Naive thymus-derived CD4-positive, alpha-beta T cell (primary cell): ENCODE data around the gene CDK4. TPM values are rescaled to one million over a fixed set of nuclear protein-coding genes. Genes with fewer than 3 reads are reported as not detected.

Experiments
- ATAC-seq: fragments of 150-1000 bp; cut with Tn5 transposase; 2 replicates; pipeline ENCODE4 v1.10.0; 2021; ENCODE audit warnings: mild to moderate bottlenecking, moderate library complexity
- CTCF ChIA-PET: fragments of 350-600 bp; sonication (Branson Sonifier 250); formaldehyde crosslinking; loops from one replicate; lab custom pipeline; 2021; ENCODE audit warnings: antibody characterized with exemption; lab: Charles Lee
- POLR2A ChIA-PET: fragments of 350-600 bp; sonication (Branson Sonifier 250); formaldehyde crosslinking; loops from one replicate; lab custom pipeline; 2021; ENCODE audit warnings: antibody characterized with exemption, inconsistent platforms; lab: Charles Lee
- DNase-seq, 9 donors: peaks; one replicate each; pipeline versions ENCODE4 v3.0.0 to v3.0.0-alpha.2; 2020 to 2022; ENCODE audit warnings: mixed read lengths in 1 of 9
- H3K27ac ChIP-seq: one replicate; pipeline ENCODE4 v1.7.0; 2013; ENCODE audit warnings: mild to moderate bottlenecking, low read depth, low read length, moderate library complexity
- H3K27me3 ChIP-seq, 2 donors: one replicate each; pipeline ENCODE4 v1.7.0; 2013; ENCODE audit warnings: low read length in 2 of 2, mild to moderate bottlenecking in 2 of 2, moderate library complexity in 2 of 2; ENCODE audit not compliant: control insufficient read depth in 2 of 2, insufficient read depth in 2 of 2
- H3K36me3 ChIP-seq, 3 experiments: 1 replicate in 2 of 3; 2 replicates in 1 of 3; pipeline ENCODE4 v1.7.0; 2013; ENCODE audit warnings: low read length in 3 of 3, mild to moderate bottlenecking in 3 of 3, moderate library complexity in 1 of 3; ENCODE audit not compliant: insufficient read depth in 3 of 3, control insufficient read depth in 2 of 3
- H3K4me1 ChIP-seq, 2 donors: one replicate each; pipeline ENCODE4 v1.7.0; 2013; ENCODE audit warnings: low read length in 2 of 2, mild to moderate bottlenecking in 2 of 2, moderate library complexity in 1 of 2; ENCODE audit not compliant: control insufficient read depth in 2 of 2, insufficient read depth in 2 of 2
- H3K4me3 ChIP-seq: 2 replicates; pipeline ENCODE4 v1.7.0; 2013; ENCODE audit warnings: mild to moderate bottlenecking, low read length
- H3K9me3 ChIP-seq, 3 experiments: 1 replicate in 2 of 3; 2 replicates in 1 of 3; pipeline ENCODE4 v1.7.0; 2013; ENCODE audit warnings: low read length in 3 of 3; ENCODE audit not compliant: control insufficient read depth in 2 of 3
- H3K27ac Mint-ChIP-seq, 9 donors: one replicate each; pipeline ENCODE4 v1.8.0; 2020 to 2022; ENCODE audit warnings: mixed read lengths in 9 of 9, mild to moderate bottlenecking in 8 of 9, moderate library complexity in 5 of 9, inconsistent platforms in 2 of 9
- H3K27me3 Mint-ChIP-seq, 5 donors: one replicate each; pipeline ENCODE4 v1.8.0; 2021 to 2022; ENCODE audit warnings: mixed read lengths in 5 of 5, mild to moderate bottlenecking in 1 of 5
- H3K36me3 Mint-ChIP-seq, 5 donors: one replicate each; pipeline ENCODE4 v1.8.0; 2020 to 2022; ENCODE audit warnings: mixed read lengths in 5 of 5, mild to moderate bottlenecking in 3 of 5, inconsistent platforms in 1 of 5
- H3K4me1 Mint-ChIP-seq, 7 donors: one replicate each; pipeline ENCODE4 v1.8.0; 2020 to 2022; ENCODE audit warnings: mixed read lengths in 7 of 7, mild to moderate bottlenecking in 3 of 7, inconsistent platforms in 1 of 7
- H3K4me3 Mint-ChIP-seq, 10 donors: one replicate each; pipeline ENCODE4 v1.8.0; 2020 to 2022; ENCODE audit warnings: mild to moderate bottlenecking in 10 of 10, mixed read lengths in 10 of 10, moderate library complexity in 6 of 10, inconsistent platforms in 2 of 10
- H3K9me3 Mint-ChIP-seq, 11 donors: one replicate each; pipeline ENCODE4 v1.8.0; 2020 to 2022; ENCODE audit warnings: mixed read lengths in 11 of 11, mild to moderate bottlenecking in 4 of 11, inconsistent platforms in 1 of 11, moderate library complexity in 1 of 11
- intact Hi-C, 2 donors: fragments of 100-400 bp; cut with micrococcal nuclease; formaldehyde crosslinking; loops; one replicate each; pipeline ENCODE4 v1.15.1; 2023
- polyA plus RNA-seq, 2 donors: library from polyadenylated mRNA; unstranded; fragments of 300-500 nt; fragmentation: Illumina TruSeq; gene quantifications; one replicate each; pipeline ENCODE4 v1.2.3, GENCODE V29; 2021
- total RNA-seq, 6 experiments: library from RNA in 5 of 6; stranded (reverse) in 5 of 6; gene quantifications; 1 replicate in 5 of 6; 2 replicates in 1 of 6; pipeline ENCODE4 v1.2.3 and lab custom pipeline; 2021 to 2026

The CDK4 gene
- total and polyA plus RNA-seq, 7 experiments from 2014 or later: 23.8 to 108 (median 49.5) TPM

DNA sequence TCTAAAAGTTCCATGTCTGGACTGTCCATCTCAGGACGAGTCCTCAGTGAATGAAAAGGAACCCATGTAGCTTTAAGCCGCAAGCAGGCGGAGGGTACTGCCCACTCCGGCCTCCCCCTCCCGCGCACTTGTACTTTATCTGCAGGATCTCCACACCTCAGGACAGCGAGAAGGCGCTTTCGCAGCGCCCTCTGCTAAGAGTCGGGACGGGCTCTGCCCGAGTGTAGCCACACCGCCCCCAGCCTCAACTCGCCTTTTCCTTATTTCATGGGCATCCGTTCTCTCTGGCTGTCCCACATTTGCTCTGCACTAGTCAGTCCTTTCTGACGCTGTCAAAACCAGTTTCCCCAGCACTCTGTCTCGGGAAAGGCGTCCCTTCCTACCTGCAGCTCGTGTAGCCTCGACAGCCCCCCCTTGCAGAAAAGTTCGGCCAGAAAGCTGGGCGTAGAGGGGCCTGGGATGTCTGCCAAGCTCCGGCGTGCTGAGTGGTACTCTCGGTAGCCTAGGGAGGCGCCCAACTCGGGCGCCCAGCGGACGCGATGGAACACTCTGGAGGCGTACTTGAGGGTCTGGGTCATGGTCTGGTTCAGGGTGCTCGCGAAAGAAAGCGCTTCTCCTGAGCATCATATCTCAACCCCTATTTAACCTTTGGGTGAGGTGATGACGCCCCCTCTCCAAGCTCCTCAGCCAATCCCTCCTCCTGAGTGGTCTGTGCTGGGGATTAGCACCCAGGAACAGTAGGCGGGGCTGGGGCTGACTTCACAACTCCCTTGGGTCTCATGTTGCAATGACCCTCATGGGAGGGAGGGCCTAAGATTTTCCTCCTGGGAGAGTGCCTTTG lies 14.6 kb upstream of the CDK4 start, which contains the start of gene CYP27B1:
CYP27B1 (minus strand) TSS at position 615 of the 841 bp plus-strand sequence; CDS start at position 578, 37 bp downstream.
- H3K4me1 Mint-ChIP-seq: peaks cover 24 to 46% (median 39%) of the 10 kb centered on the region in 7 donors
- ATAC-seq (peak; percentile 29), DNase-seq (no peak)
- H3K9me3 Mint-ChIP-seq: no peaks in the 10 kb centered on the region
- H3K9me3 ChIP-seq: no peaks in the 10 kb centered on the region
- H3K4me3 ChIP-seq: peak within 1 kb of the TSS; percentile 70
- peaks cover 0 to 11% (median 5%) of the 10 kb centered on the region in 5 donors for H3K36me3 Mint-ChIP-seq
- CTCF ChIA-PET: interaction anchor here (0.8 to 3.5 kb wide), 3 partner anchors 10 to 25 kb away, joined by 3 to 14 read pairs (median 3); no protein-coding TSS in a partner anchor
- no peak within 1 kb of the TSS for H3K27ac ChIP-seq
- peaks cover 0 to 16% (median 0%) of the 10 kb centered on the region in 3 experiments for H3K36me3 ChIP-seq
- POLR2A ChIA-PET: interaction anchor here (0.5 to 1.2 kb wide), 5 partner anchors 10 to 25 kb away, joined by 3 to 4 read pairs (median 3); partner anchors contain the start of gene MARCHF9
- H3K4me3 Mint-ChIP-seq: peak within 1 kb of the TSS; percentile 72 to 93 (median 88)
- H3K27me3 Mint-ChIP-seq: peaks cover 9 to 27% (median 17%) of the 10 kb centered on the region in 5 donors
- H3K27me3 ChIP-seq: peaks cover 0 to 12% of the 10 kb centered on the region in 2 donors
- intact Hi-C loops: no loop called here
- H3K27ac Mint-ChIP-seq: peak within 1 kb of the TSS in 3 of 9 donors; percentile 13 to 46 (median 31)
- peaks cover 21 to 35% of the 10 kb centered on the region in 2 donors for H3K4me1 ChIP-seq

DNA sequence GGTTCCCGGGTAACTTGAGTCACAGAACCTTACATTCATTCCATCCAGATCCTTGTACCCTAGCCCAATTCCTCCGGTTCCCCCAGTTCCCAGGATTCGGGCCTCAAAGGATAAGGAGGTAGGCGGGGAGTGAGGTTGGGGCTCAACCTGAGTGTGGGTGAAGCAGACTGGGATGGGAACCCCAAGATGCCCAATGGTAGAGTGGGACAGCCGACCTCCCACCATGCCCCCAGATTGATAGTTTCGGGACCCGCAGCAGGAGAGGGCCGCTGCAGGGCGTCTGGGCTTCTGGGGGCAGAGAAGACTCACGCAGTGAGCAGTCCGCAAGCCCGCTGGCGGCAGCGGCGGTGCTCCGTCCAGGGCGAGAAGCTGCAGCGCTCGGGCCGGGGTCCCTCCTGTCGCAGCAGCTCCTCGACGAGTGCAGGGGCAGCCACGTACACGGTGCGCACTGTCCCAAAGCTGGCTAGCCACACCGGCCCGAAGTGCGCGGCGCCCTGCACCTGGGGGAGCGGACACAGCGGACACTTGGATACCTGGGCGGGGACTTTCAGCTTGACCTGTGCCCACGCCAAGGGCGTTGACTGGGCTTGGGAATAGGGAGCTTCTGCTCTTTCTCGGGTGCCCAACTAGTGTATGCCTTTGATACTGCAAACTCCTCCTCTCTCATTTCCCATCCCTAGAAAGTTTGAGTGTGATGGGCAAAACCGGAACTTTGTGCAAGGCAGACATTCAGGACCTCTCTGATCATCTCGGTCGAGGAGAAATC lies 13.8 kb upstream of the CDK4 start:
- peaks cover 9 to 27% (median 17%) of the 10 kb centered on the region in 5 donors for H3K27me3 Mint-ChIP-seq
- Histone ChIP-seq H3K27ac (no peak overlapping the region), H3K9me3 (no peaks in the 10 kb centered on the region), H3K27me3 (peaks cover 0 to 12% of the 10 kb centered on the region in 2 donors), H3K36me3 (peaks cover 0 to 15% (median 0%) of the 10 kb centered on the region in 3 experiments), H3K4me3 (peak overlapping the region; percentile 70), H3K4me1 (peaks cover 15 to 27% of the 10 kb centered on the region in 2 donors)
- CTCF ChIA-PET: interaction anchor here (0.8 to 3.5 kb wide), 2 partner anchors 10 to 15 kb away, joined by 3 to 14 read pairs; no protein-coding TSS in a partner anchor
- peaks cover 0 to 11% (median 5%) of the 10 kb centered on the region in 5 donors for H3K36me3 Mint-ChIP-seq
- POLR2A ChIA-PET: interaction anchor here (0.8 to 1.3 kb wide), 5 partner anchors 10 to 24 kb away, joined by 3 to 4 read pairs (median 3); partner anchors contain the start of gene CDK4
- peak; percentile 10 for ATAC-seq
- intact Hi-C loops: loop anchor here (1.0 kb wide), 2 partner anchors 10 to 139 kb away; no protein-coding TSS in a partner anchor
- peak in 1 of 9 donors; percentile 30 for DNase-seq
- peak overlapping the region; percentile 72 to 93 (median 88) for H3K4me3 Mint-ChIP-seq
- H3K4me1 Mint-ChIP-seq: peaks cover 20 to 40% (median 32%) of the 10 kb centered on the region in 7 donors
- H3K27ac Mint-ChIP-seq: peak overlapping the region in 2 of 9 donors; percentile 13 to 31
- H3K9me3 Mint-ChIP-seq: no peaks in the 10 kb centered on the region

DNA sequence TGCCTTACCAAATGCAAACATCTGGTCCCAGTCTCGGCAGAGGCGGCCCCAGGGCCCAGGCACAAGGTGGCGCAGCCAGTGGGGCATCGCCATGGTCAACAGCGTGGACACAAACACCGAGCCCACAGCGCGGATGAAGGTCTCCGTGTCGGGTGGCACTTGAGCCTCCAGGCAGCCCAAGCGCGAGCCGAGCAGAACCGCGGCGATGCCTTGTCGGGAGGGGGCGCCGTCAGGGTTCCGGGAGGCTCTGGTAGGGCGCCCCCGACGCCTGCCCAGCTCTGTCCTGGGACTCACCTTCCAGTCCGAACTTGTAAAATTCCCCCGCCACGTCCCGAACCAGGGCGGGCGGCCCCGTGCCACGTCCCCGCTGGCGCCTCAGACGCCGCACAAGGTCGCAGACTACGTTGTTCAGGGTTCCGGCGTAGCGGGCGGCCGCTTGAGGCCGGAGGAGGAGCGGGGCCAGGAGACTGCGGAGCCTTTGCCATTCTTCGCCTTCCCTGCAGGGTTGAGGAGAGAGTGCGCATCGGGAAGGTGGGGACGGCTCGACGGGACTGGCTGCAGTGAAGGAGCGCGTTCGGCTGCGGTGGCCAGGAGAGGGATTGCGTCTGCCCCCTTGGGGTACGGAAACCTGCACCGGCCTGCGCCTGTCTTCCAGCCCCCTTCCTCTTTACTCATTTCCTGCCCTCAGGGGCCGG lies 13.0 kb upstream of the CDK4 start:
- CTCF ChIA-PET: interaction anchor here (0.6 to 3.5 kb wide), 7 partner anchors 9 to 182 kb away, joined by 3 to 14 read pairs (median 3); partner anchors contain the start of gene AVIL
- H3K27me3 Mint-ChIP-seq: peaks cover 9 to 27% (median 17%) of the 10 kb centered on the region in 5 donors
- Histone ChIP-seq H3K4me1 (peaks cover 15 to 26% of the 10 kb centered on the region in 2 donors), H3K27ac (peak overlapping the region; percentile 39), H3K9me3 (no peaks in the 10 kb centered on the region), H3K36me3 (peaks cover 0 to 15% (median 0%) of the 10 kb centered on the region in 3 experiments), H3K4me3 (peak overlapping the region; percentile 70), H3K27me3 (peaks cover 0 to 12% of the 10 kb centered on the region in 2 donors)
- peaks cover 0 to 11% (median 4%) of the 10 kb centered on the region in 5 donors for H3K36me3 Mint-ChIP-seq
- H3K4me3 Mint-ChIP-seq: peak overlapping the region; percentile 72 to 93 (median 88)
- DNase-seq (peak in 5 of 9 donors; percentile 42 to 62 (median 45)), ATAC-seq (peak; percentile 79)
- peak overlapping the region in 1 of 9 donors; percentile 71 for H3K27ac Mint-ChIP-seq
- peaks cover 16 to 41% (median 32%) of the 10 kb centered on the region in 7 donors for H3K4me1 Mint-ChIP-seq
- intact Hi-C loops: loop anchor here (1.0 kb wide), 2 partner anchors 9 to 140 kb away; no protein-coding TSS in a partner anchor
- POLR2A ChIA-PET: interaction anchor here (0.6 to 2.3 kb wide), 8 partner anchors 9 to 45 kb away, joined by 3 to 7 read pairs (median 3); partner anchors contain the start of genes CDK4 and TSFM
- H3K9me3 Mint-ChIP-seq: no peaks in the 10 kb centered on the region

DNA sequence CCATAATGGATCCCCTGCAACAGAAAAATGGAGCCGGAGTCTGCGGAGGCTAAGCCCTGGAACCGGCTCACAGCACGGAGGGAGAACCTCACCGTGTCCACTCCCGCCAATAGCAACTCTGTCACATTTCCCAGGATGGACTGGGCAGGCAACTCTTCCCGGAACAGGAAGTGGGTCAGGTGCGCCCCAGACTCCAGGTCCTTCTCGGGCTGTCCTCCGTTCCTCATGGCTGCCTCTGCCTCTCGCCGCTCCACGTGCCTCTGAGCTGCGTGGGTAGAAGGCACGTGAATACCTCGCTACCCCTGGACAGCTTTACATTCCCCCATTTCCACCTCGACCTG lies 12.5 kb upstream of the CDK4 start:
- Histone ChIP-seq H3K36me3 (peaks cover 0 to 15% (median 0%) of the 10 kb centered on the region in 3 experiments), H3K27me3 (peaks cover 0 to 12% of the 10 kb centered on the region in 2 donors), H3K27ac (no peak overlapping the region), H3K4me3 (peak overlapping the region; percentile 70), H3K4me1 (peaks cover 15 to 30% of the 10 kb centered on the region in 2 donors), H3K9me3 (no peaks in the 10 kb centered on the region)
- peaks cover 9 to 27% (median 17%) of the 10 kb centered on the region in 5 donors for H3K27me3 Mint-ChIP-seq
- peaks cover under 1 to 11% (median under 1%) of the 10 kb centered on the region in 5 donors for H3K36me3 Mint-ChIP-seq
- intact Hi-C loops: loop anchor here (1.0 kb wide), 2 partner anchors 8 to 141 kb away; no protein-coding TSS in a partner anchor
- H3K4me1 Mint-ChIP-seq: peaks cover 18 to 42% (median 33%) of the 10 kb centered on the region in 7 donors
- H3K9me3 Mint-ChIP-seq: no peaks in the 10 kb centered on the region
- ATAC-seq: peak; percentile 6
- H3K27ac Mint-ChIP-seq: peak overlapping the region in 2 of 9 donors; percentile 62 to 71
- CTCF ChIA-PET: interaction anchor here (0.6 to 1.4 kb wide), 7 partner anchors 8 to 182 kb away, joined by 3 to 5 read pairs (median 3); partner anchors contain the start of gene AVIL
- POLR2A ChIA-PET: interaction anchor here (0.6 to 2.3 kb wide), 6 partner anchors 11 to 46 kb away, joined by 3 to 7 read pairs (median 4); partner anchors contain the start of genes CDK4 and TSFM
- peak overlapping the region; percentile 70 to 93 (median 88) for H3K4me3 Mint-ChIP-seq
- no peak for DNase-seq

DNA sequence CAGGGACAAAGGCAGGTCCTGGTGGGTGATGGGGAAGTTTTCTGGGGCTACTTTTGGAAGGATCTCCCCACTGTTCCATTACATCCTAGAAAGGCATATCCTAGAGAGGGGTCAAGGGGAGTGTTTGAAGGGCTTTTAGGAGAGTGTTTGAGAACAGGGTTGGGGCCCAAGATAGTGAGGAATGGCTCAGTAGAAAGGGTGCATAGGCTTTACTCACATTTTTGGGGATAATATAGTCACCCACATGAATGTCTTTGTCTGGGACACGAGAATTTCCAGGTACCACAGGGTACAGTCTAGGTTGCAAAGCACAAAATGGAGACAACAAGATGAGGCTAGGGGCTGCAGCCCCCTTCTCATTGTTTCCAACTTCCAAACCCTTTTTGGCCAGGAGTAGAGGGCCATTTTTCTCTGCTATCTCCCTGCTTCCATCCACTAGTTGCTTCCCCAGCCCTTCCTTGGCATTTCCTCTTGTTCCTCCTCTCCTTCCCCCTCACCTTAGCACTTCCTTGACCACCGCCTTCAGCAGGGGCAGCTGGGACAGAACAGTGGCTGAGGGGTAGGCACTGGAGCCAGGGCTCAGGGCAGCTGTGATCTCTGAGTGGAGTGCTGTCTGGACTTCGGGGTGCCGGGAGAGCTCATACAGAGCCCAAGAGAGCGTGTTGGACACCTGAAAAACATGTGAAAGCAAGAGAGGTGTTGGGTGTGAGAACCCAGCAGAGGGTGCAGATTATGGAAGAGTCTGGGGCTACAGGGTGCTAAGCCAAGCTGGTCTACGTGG lies 12.0 kb upstream of the CDK4 start:
- peaks cover 0 to 12% (median 0%) of the 10 kb centered on the region in 3 experiments for H3K36me3 ChIP-seq
- H3K4me3 ChIP-seq: peak overlapping the region; percentile 70
- peak overlapping the region in 3 of 9 donors; percentile 62 to 72 (median 64) for H3K27ac Mint-ChIP-seq
- intact Hi-C loops: no loop called here
- peaks cover 4 to 13% (median 6%) of the 10 kb centered on the region in 5 donors for H3K36me3 Mint-ChIP-seq
- peak overlapping the region; percentile 71 to 93 (median 88) for H3K4me3 Mint-ChIP-seq
- H3K27me3 ChIP-seq: peaks cover 0 to 12% of the 10 kb centered on the region in 2 donors
- no peaks in the 10 kb centered on the region for H3K9me3 ChIP-seq
- CTCF ChIA-PET: interaction anchor here (0.6 to 1.4 kb wide), 7 partner anchors 8 to 181 kb away, joined by 3 to 5 read pairs (median 3); partner anchors contain the start of gene AVIL
- no peaks in the 10 kb centered on the region for H3K9me3 Mint-ChIP-seq
- ATAC-seq (no peak), DNase-seq (no peak)
- H3K4me1 ChIP-seq: peaks cover 15 to 32% of the 10 kb centered on the region in 2 donors
- peaks cover 24 to 48% (median 37%) of the 10 kb centered on the region in 7 donors for H3K4me1 Mint-ChIP-seq
- H3K27ac ChIP-seq: no peak overlapping the region
- POLR2A ChIA-PET: interaction anchor here (0.7 to 2.3 kb wide), 5 partner anchors 12 to 46 kb away, joined by 3 to 7 read pairs (median 4); partner anchors contain the start of genes CDK4 and TSFM
- H3K27me3 Mint-ChIP-seq: peaks cover 9 to 27% (median 17%) of the 10 kb centered on the region in 5 donors
